HCT116 (cell line): ENCODE measurements around the gene RPL39L. TPM values are rescaled to one million over a fixed set of nuclear protein-coding genes. Genes with fewer than 3 reads are reported as not detected.

Source experiments
- ATAC-seq: fragments of 200-7000 bp; cut with Tn5 transposase; 2 replicates; pipeline ENCODE4 v1.9.1; 2020; ENCODE audit warnings: mild to moderate bottlenecking, moderate library complexity
- BruUV-seq: library from RNA; stranded (reverse); fragments of 400-500 nt; replicated peaks from 2 replicates; lab custom pipeline; 2021; lab: Mats Ljungman, UMichigan
- CTCF ChIA-PET: fragments of 300-600 bp; sonication (Branson Sonifier 250); formaldehyde crosslinking; loops from one replicate; lab custom pipeline; 2021; ENCODE audit warnings: antibody characterized with exemption; lab: Charles Lee
- POLR2A ChIA-PET: fragments of 300-600, 350-600 bp; sonication (Branson Sonifier 250); formaldehyde crosslinking; loops from one replicate; lab custom pipeline; 2021; ENCODE audit warnings: antibody characterized with exemption; lab: Charles Lee
- RAD21 ChIA-PET, 2 experiments: fragments of 300-600 bp; sonication (Branson Sonifier 250); formaldehyde crosslinking; loops; one replicate each; lab custom pipeline; 2023; ENCODE audit warnings: low total read pairs in 2 of 2; ENCODE audit not compliant: uncharacterized antibody in 2 of 2, unreplicated experiment in 2 of 2, low non-redundant PET in 1 of 2; lab: Charles Lee
- DNase-seq: peaks from one replicate; pipeline ENCODE4 v3.0.0-alpha.2; 2010; ENCODE audit warnings: low read depth, low spot score
- H2AFZ ChIP-seq: fragments of 200-600 bp; shearing (Covaris generic), sonication (generic); 2 replicates; pipeline ENCODE4 v1.6.1; 2017; ENCODE audit warnings: low read depth, mixed run types, mixed read lengths, antibody characterized with exemption, low read length; ENCODE audit not compliant: poor library complexity, severe bottlenecking
- H3K27ac ChIP-seq: 2 replicates; pipeline ENCODE4 v1.5.1; 2012; ENCODE audit warnings: low read depth, low read length
- H3K27me3 ChIP-seq: fragments of 200-600 bp; sonication (generic); 2 replicates; pipeline ENCODE4 v1.6.1; 2016; ENCODE audit warnings: mixed run types, low read length, mixed read lengths; ENCODE audit not compliant: insufficient read depth
- H3K36me3 ChIP-seq, 2 experiments: fragments of 200-500 bp in 1 of 2; fragments of 200-600 bp in 1 of 2; sonication (Bioruptor generic) in 1 of 2; sonication (generic) in 1 of 2; 2 replicates each; pipeline versions ENCODE4 v1.5.1 to v1.6.1; 2014 to 2016; ENCODE audit warnings: low read length in 2 of 2, inconsistent platforms in 1 of 2, mixed read lengths in 1 of 2, mixed run types in 1 of 2; ENCODE audit not compliant: insufficient read depth in 2 of 2, control insufficient read depth in 1 of 2
- H3K4me1 ChIP-seq, 2 experiments: fragments of 200-600 bp in 1 of 2; sonication (generic) in 1 of 2; 2 replicates each; pipeline versions ENCODE4 v1.5.1 to v1.6.1; 2012 to 2017; ENCODE audit warnings: low read length in 2 of 2, inconsistent platforms in 1 of 2, mild to moderate bottlenecking in 1 of 2, mixed read lengths in 1 of 2, mixed run types in 1 of 2, moderate library complexity in 1 of 2; ENCODE audit not compliant: insufficient read depth in 2 of 2, control insufficient read depth in 1 of 2
- H3K4me2 ChIP-seq: fragments of 200-600 bp; sonication (generic); 2 replicates; pipeline ENCODE4 v1.6.1; 2017; ENCODE audit warnings: mixed run types, low read length, mixed read lengths
- H3K4me3 ChIP-seq, 2 experiments: fragments of 200-600 bp in 1 of 2; sonication (generic) in 1 of 2; replicated peaks in 1 of 2; 2 replicates each; pipeline ENCODE4 v1.5.1; 2011 to 2016; ENCODE audit warnings: low read length in 2 of 2, control low read depth in 1 of 2, low read depth in 1 of 2, mild to moderate bottlenecking in 1 of 2, mixed read lengths in 1 of 2, mixed run types in 1 of 2
- H3K79me2 ChIP-seq: fragments of 200-600 bp; sonication (generic); 2 replicates; pipeline ENCODE4 v1.6.1; 2017; ENCODE audit warnings: mild to moderate bottlenecking, mixed run types, low read length, moderate library complexity, mixed read lengths; ENCODE audit not compliant: insufficient read depth
- H3K9ac ChIP-seq: fragments of 200-600 bp; sonication (generic); 2 replicates; pipeline ENCODE4 v1.6.1; 2016; ENCODE audit warnings: low read length, mixed read lengths
- H3K9me2 ChIP-seq: fragments of 200-600 bp; sonication (generic), shearing (Covaris generic); 2 replicates; pipeline ENCODE4 v1.6.1; 2017; ENCODE audit warnings: mixed run types, mild to moderate bottlenecking, moderate library complexity; ENCODE audit not compliant: insufficient read depth
- H3K9me3 ChIP-seq, 2 experiments: fragments of 200-500 bp in 1 of 2; fragments of 200-600 bp in 1 of 2; sonication (Bioruptor generic) in 1 of 2; sonication (generic) in 1 of 2; 2 replicates each; pipeline ENCODE4 v1.6.1; 2014 to 2017; ENCODE audit warnings: low read length in 2 of 2, mixed read lengths in 2 of 2, inconsistent platforms in 1 of 2, low read depth in 1 of 2, mild to moderate bottlenecking in 1 of 2, mixed run types in 1 of 2, moderate library complexity in 1 of 2; ENCODE audit not compliant: control insufficient read depth in 1 of 2, insufficient read depth in 1 of 2
- H4K20me1 ChIP-seq: fragments of 200-600 bp; sonication (generic), shearing (Covaris generic); 2 replicates; pipeline ENCODE4 v1.6.1; 2017; ENCODE audit warnings: mixed run types, mild to moderate bottlenecking, moderate library complexity; ENCODE audit not compliant: insufficient read depth
- CEBPB ChIP-seq: IDR thresholded peaks from 2 replicates; pipeline ENCODE4 v1.6.1; 2012; ENCODE audit warnings: low read depth
- EGR1 ChIP-seq: IDR thresholded peaks from 2 replicates; pipeline ENCODE4 v1.6.1; 2012; ENCODE audit warnings: low read depth
- FOSL1 ChIP-seq: IDR thresholded peaks from 2 replicates; pipeline ENCODE4 v1.6.1; 2012; ENCODE audit warnings: low read depth
- JUND ChIP-seq: IDR thresholded peaks from 2 replicates; pipeline ENCODE4 v1.6.1; 2012
- POLR2A ChIP-seq: IDR thresholded peaks from 2 replicates; pipeline ENCODE4 v1.7.0; 2011; ENCODE audit warnings: borderline replicate concordance; ENCODE audit not compliant: insufficient read depth, insufficient read length; ENCODE audit errors: extremely low read depth
- SP1 ChIP-seq: IDR thresholded peaks from 2 replicates; pipeline ENCODE4 v1.6.1; 2012; ENCODE audit warnings: low read depth
- TCF7L2 ChIP-seq: IDR thresholded peaks from 2 replicates; pipeline ENCODE4 v1.7.0; 2011; ENCODE audit warnings: borderline replicate concordance, inconsistent platforms; ENCODE audit not compliant: insufficient read depth, insufficient read length; ENCODE audit errors: extremely low read depth
- intact Hi-C: fragments of 100-400 bp; cut with micrococcal nuclease; formaldehyde crosslinking; loops from 2 replicates; pipeline ENCODE4 v1.10.0; 2022
- total RNA-seq: library from RNA; stranded (reverse); gene quantifications from one replicate; pipeline ENCODE4 v1.2.1, GENCODE V29; 2021; ENCODE audit not compliant: unreplicated experiment
- TF ChIP-seq, protein P1 (sequence below): IDR thresholded peaks from 2 replicates; pipeline ENCODE4 v1.6.1; 2012; ENCODE audit warnings: low read depth
- TF ChIP-seq, protein P2 (sequence below): IDR thresholded peaks from 2 replicates; pipeline ENCODE4 v1.6.1; 2012

The RPL39L gene
- total RNA-seq, 1 experiment from 2014 or later: not detected

DNA sequence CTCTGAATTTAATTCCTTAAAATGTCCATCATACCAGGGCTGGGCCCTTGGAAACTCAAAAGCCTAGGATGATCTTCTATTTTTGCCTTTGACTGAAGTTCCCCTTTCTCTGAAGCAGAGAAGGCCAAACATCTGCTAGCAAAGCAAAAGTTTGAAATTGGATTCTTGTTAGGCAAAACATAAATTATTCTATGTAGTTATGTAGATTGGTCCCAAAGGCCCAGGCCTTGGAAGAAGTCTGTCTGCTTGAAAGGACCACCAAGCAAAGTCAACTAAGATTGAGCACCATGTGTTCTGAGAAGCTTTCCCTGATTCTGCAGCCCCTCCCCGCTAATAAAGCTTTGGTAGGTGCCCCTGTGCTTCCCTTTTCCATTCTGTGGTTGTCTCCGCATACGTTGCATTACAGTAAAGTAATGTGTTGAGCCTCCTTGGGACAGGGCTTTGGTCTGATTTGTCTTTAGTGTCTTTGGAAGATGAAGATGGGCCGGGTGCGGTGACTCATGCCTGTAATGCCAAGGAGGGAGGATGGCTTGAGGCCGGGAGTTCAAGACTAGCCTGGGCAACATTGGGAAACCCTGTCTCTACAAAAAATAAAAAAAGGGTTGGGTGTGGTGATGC, 56.4 kb downstream of the RPL39L start:
- Histone ChIP-seq H3K4me3 (no peak overlapping the region), H3K79me2 (no peaks in the 10 kb centered on the region), H3K27me3 (no peaks in the 10 kb centered on the region), H4K20me1 (no peaks in the 10 kb centered on the region), H3K36me3 (no peaks in the 10 kb centered on the region), H3K4me2 (no peak overlapping the region), H3K9ac (no peak overlapping the region), H2AFZ (no peak overlapping the region), H3K27ac (no peak overlapping the region), H3K9me2 (no peaks in the 10 kb centered on the region), H3K4me1 (no peaks in the 10 kb centered on the region), H3K9me3 (peaks cover 0 to 4% of the 10 kb centered on the region in 2 experiments; a peak in 1 of 4 replicates)
- ChIA-PET POLR2A (no interaction called here), RAD21 (no interaction called here), CTCF (no interaction called here)
- DNase-seq (no peak), ATAC-seq (no peak)
- no TSS peak for BruUV-seq
- no peak for TF ChIP-seq JUND
- no peak for TF ChIP-seq POLR2A
- no peak for TF ChIP-seq CEBPB
- TF ChIP-seq, protein P1, sequence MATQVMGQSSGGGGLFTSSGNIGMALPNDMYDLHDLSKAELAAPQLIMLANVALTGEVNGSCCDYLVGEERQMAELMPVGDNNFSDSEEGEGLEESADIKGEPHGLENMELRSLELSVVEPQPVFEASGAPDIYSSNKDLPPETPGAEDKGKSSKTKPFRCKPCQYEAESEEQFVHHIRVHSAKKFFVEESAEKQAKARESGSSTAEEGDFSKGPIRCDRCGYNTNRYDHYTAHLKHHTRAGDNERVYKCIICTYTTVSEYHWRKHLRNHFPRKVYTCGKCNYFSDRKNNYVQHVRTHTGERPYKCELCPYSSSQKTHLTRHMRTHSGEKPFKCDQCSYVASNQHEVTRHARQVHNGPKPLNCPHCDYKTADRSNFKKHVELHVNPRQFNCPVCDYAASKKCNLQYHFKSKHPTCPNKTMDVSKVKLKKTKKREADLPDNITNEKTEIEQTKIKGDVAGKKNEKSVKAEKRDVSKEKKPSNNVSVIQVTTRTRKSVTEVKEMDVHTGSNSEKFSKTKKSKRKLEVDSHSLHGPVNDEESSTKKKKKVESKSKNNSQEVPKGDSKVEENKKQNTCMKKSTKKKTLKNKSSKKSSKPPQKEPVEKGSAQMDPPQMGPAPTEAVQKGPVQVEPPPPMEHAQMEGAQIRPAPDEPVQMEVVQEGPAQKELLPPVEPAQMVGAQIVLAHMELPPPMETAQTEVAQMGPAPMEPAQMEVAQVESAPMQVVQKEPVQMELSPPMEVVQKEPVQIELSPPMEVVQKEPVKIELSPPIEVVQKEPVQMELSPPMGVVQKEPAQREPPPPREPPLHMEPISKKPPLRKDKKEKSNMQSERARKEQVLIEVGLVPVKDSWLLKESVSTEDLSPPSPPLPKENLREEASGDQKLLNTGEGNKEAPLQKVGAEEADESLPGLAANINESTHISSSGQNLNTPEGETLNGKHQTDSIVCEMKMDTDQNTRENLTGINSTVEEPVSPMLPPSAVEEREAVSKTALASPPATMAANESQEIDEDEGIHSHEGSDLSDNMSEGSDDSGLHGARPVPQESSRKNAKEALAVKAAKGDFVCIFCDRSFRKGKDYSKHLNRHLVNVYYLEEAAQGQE: no peak
- TF ChIP-seq, protein P2, sequence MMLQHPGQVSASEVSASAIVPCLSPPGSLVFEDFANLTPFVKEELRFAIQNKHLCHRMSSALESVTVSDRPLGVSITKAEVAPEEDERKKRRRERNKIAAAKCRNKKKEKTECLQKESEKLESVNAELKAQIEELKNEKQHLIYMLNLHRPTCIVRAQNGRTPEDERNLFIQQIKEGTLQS: no peak
- no peak for TF ChIP-seq FOSL1
- TF ChIP-seq SP1: no peak
- TF ChIP-seq EGR1: no peak
- TF ChIP-seq TCF7L2: no peak
- intact Hi-C loops: no loop called here
